RWPE1 (cell line): ENCODE data around the gene FOXP2.

Experiments used
- CTCF ChIA-PET: fragments of 350-600 bp; sonication (Branson Sonifier 250); formaldehyde crosslinking; extraction: SDS; loops from one replicate; lab custom pipeline; 2021; lab: Yijun Ruan, JAX
- POLR2A ChIA-PET: fragments of 400-600 bp; formaldehyde crosslinking; extraction: SDS; loops from one replicate; lab custom pipeline; 2020; ENCODE audit warnings: antibody characterized with exemption; ENCODE audit not compliant: low non-redundant PET; lab: Yijun Ruan, JAX
- DNase-seq: peaks from one replicate; pipeline ENCODE4 v3.0.0; 2012; ENCODE audit warnings: low spot score
- H3K27ac ChIP-seq: fragments of 450-650 bp; 2 replicates; pipeline ENCODE4 v1.5.1; 2017
- CTCF ChIP-seq: fragments of 450-650 bp; conservative IDR thresholded peaks from 2 replicates; pipeline ENCODE4 v1.5.1; 2017; ENCODE audit warnings: low read depth, mild to moderate bottlenecking

Gene FOXP2

GRCh38 chr7:114671563-114672123 is 257.0 kb downstream of the FOXP2 start:
- DNase-seq, result no peak
- CTCF ChIA-PET, result interaction anchor here (0.7 kb wide), 1 partner anchor 545 kb away, joined by 5 read pairs; no protein-coding TSS in a partner anchor
- no peak overlapping the region for H3K27ac ChIP-seq
- POLR2A ChIA-PET, result no interaction called here
- TF ChIP-seq CTCF, result no peak

GRCh38 chr7:114678116-114678515 is 263.5 kb downstream of the FOXP2 start:
- TF ChIP-seq CTCF, result no peak
- CTCF ChIA-PET, result no interaction called here
- POLR2A ChIA-PET, result no interaction called here
- no peak for DNase-seq
- no peak overlapping the region for H3K27ac ChIP-seq

- CTCF ChIA-PET, result no interaction called here
- no peak for DNase-seq
- POLR2A ChIA-PET, result no interaction called here
- H3K27ac ChIP-seq, result no peak overlapping the region
- no peak for TF ChIP-seq CTCF
These were observed 272.6 kb downstream of the FOXP2 start for GRCh38 chr7:114687238-114687637.

- CTCF ChIA-PET, result interaction anchor here (0.7 kb wide), 1 partner anchor 155 kb away, joined by 3 read pairs; no protein-coding TSS in a partner anchor
- no peak overlapping the region for H3K27ac ChIP-seq
- DNase-seq, result no peak
- POLR2A ChIA-PET, result no interaction called here
- TF ChIP-seq CTCF, result no peak
These were observed 273.9 kb downstream of the FOXP2 start for GRCh38 chr7:114688443-114689055.

GRCh38 chr7:114689406-114689805 is 274.8 kb downstream of the FOXP2 start:
- no peak for TF ChIP-seq CTCF
- POLR2A ChIA-PET, result no interaction called here
- H3K27ac ChIP-seq, result no peak overlapping the region
- DNase-seq, result no peak
- CTCF ChIA-PET, result no interaction called here

- CTCF ChIA-PET, result interaction anchor here (0.6 kb wide), 1 partner anchor 387 kb away, joined by 3 read pairs; no protein-coding TSS in a partner anchor
- POLR2A ChIA-PET, result no interaction called here
- no peak for TF ChIP-seq CTCF
- no peak overlapping the region for H3K27ac ChIP-seq
- DNase-seq, result no peak
These were observed 277.0 kb downstream of the FOXP2 start for GRCh38 chr7:114691605-114692004.
